Adrenal gland (tissue), 5 donors: ENCODE results near the gene HDAC10.

Experiments used
- CTCF ChIP-seq, 6 experiments: fragments of 450-650 bp in 4 of 6; fragments of 200-600 bp in 2 of 6; sonication (generic) in 1 of 6; IDR thresholded peaks; 1 replicate in 5 of 6; 2 replicates in 1 of 6; pipeline versions ENCODE4 v1.5.1 to v1.8.0; 2016 to 2021; ENCODE audit warnings: antibody characterized with exemption in 6 of 6, mild to moderate bottlenecking in 2 of 6, moderate library complexity in 1 of 6
- POLR2A ChIP-seq, 2 donors: fragments of 450-650 bp; IDR thresholded peaks; one replicate each; pipeline ENCODE4 v1.6.1; 2017; ENCODE audit warnings: antibody characterized with exemption in 2 of 2, mild to moderate bottlenecking in 2 of 2, moderate library complexity in 1 of 2
- donor health status: DM: no; HTN: no; CAD: no.

GRCh38 chr22:50281957-50282356 lies 30.9 kb upstream of the HDAC10 start:
- peak in 4 of 6 experiments; percentile 39 to 59 (median 48) for TF ChIP-seq CTCF (IDR thresholded peaks at IDR 0.05)
- TF ChIP-seq POLR2A (IDR thresholded peaks at IDR 0.05) = no peak
